ENCODE results near the gene TMEM53. TPM values are rescaled to one million over a fixed set of nuclear protein-coding genes. Genes with fewer than 3 reads are reported as not detected.

Gene TMEM53
- total RNA-seq, 8 experiments from 2014 or later: 6.8 to 11.4 (median 10.6) TPM

GRCh38 chr1:44637702-44638411, 36.4 kb downstream of the TMEM53 start:
- ATAC-seq (replicated peaks in 6 of 8): peak in 5 of 8 experiments; percentile 17 to 55 (median 25)
- Histone ChIP-seq H3K27ac (peak overlapping the region; percentile 43 to 77), H3K4me1 (replicated peaks in 1 of 2) (peaks cover 51 to 78% of the 10 kb centered on the region in 2 donors), H3K4me3 (no peak overlapping the region)
- 66 to 100% (median 91%) methylated on average over 2 to 21 of the region's 27 CpGs; no CpG with 5 or more reads in 2 of the 10 experiments for WGBS, 10 experiments
- in situ Hi-C loops (cut with MboI; ENCODE audit: low pct_unique_long_range_greater_than_20kb in 2 of 9, low sequenced_read_pairs in 9 of 9, unreplicated experiment in 9 of 9): loop anchor here in 4 of 9 experiments (25.0 kb wide), 2 partner anchors 226 to 426 kb away; partner anchors contain the start of genes RNF220 (in 4 of the 4) and DMAP1 (in 1 of the 4)

GRCh38 chr1:44636688-44637598, 37.3 kb downstream of the TMEM53 start:
- 60 to 100% (median 80%) methylated on average over 1 to 13 of the region's 13 CpGs; no CpG with 5 or more reads in 4 of the 10 experiments for WGBS, 10 experiments
- no peak overlapping the region for H3K4me3 ChIP-seq
- peak overlapping the region; percentile 63 to 77 for H3K27ac ChIP-seq
- ATAC-seq (replicated peaks in 6 of 8): peak in 5 of 8 experiments; percentile 7 to 20 (median 18)
- in situ Hi-C loops (cut with MboI; ENCODE audit: low pct_unique_long_range_greater_than_20kb in 2 of 9, low sequenced_read_pairs in 9 of 9, unreplicated experiment in 9 of 9): loop anchor here in 4 of 9 experiments (25.0 kb wide), 2 partner anchors 225 to 425 kb away; partner anchors contain the start of genes RNF220 (in 4 of the 4) and DMAP1 (in 1 of the 4)
- peaks cover 56 to 83% of the 10 kb centered on the region in 2 donors for H3K4me1 ChIP-seq (replicated peaks in 1 of 2)

- in situ Hi-C loops (cut with MboI; ENCODE audit: low pct_unique_long_range_greater_than_20kb in 2 of 9, low sequenced_read_pairs in 9 of 9, unreplicated experiment in 9 of 9): loop anchor here in 4 of 9 experiments (25.0 kb wide), 2 partner anchors 224 to 424 kb away; partner anchors contain the start of genes RNF220 (in 4 of the 4) and DMAP1 (in 1 of the 4)
- H3K4me1 ChIP-seq (replicated peaks in 1 of 2): peaks cover 56 to 82% of the 10 kb centered on the region in 2 donors
- WGBS, 10 experiments: 22 to 80% (median 62%) methylated on average over 1 to 12 of the region's 14 CpGs; no CpG with 5 or more reads in 3 of the 10 experiments
- ATAC-seq (replicated peaks in 6 of 8): peak in 1 of 8 experiments; percentile 0
- peak overlapping the region; percentile 63 to 77 for H3K27ac ChIP-seq
- no peak overlapping the region for H3K4me3 ChIP-seq
These were observed 38.1 kb downstream of the TMEM53 start for GRCh38 chr1:44636083-44636687.

GRCh38 chr1:44635439-44635838, 38.8 kb downstream of the TMEM53 start:
- 84 to 100% (median 91%) methylated on average over 1 to 9 of the region's 9 CpGs; no CpG with 5 or more reads in 4 of the 10 experiments for WGBS, 10 experiments
- Histone ChIP-seq H3K4me3 (no peak overlapping the region), H3K27ac (peak overlapping the region; percentile 63 to 77), H3K4me1 (replicated peaks in 1 of 2) (peaks cover 57 to 78% of the 10 kb centered on the region in 2 donors)
- ATAC-seq (replicated peaks in 6 of 8): no peak
- in situ Hi-C loops (cut with MboI; ENCODE audit: low pct_unique_long_range_greater_than_20kb in 2 of 9, low sequenced_read_pairs in 9 of 9, unreplicated experiment in 9 of 9): loop anchor here in 4 of 9 experiments (25.0 kb wide), 2 partner anchors 223 to 423 kb away; partner anchors contain the start of genes RNF220 (in 4 of the 4) and DMAP1 (in 1 of the 4)

GRCh38 chr1:44634606-44635189, 39.6 kb downstream of the TMEM53 start:
- in situ Hi-C loops (cut with MboI; ENCODE audit: low pct_unique_long_range_greater_than_20kb in 2 of 9, low sequenced_read_pairs in 9 of 9, unreplicated experiment in 9 of 9): loop anchor here in 4 of 9 experiments (25.0 kb wide), 2 partner anchors 222 to 422 kb away; partner anchors contain the start of genes RNF220 (in 4 of the 4) and DMAP1 (in 1 of the 4)
- Histone ChIP-seq H3K27ac (no peak overlapping the region), H3K4me3 (no peak overlapping the region), H3K4me1 (replicated peaks in 1 of 2) (peaks cover 51 to 70% of the 10 kb centered on the region in 2 donors)
- ATAC-seq (replicated peaks in 6 of 8): no peak
- 83 to 100% (median 100%) methylated on average over 1 to 3 of the region's 3 CpGs; no CpG with 5 or more reads in 1 of the 10 experiments for WGBS, 10 experiments

- in situ Hi-C loops (cut with MboI; ENCODE audit: low pct_unique_long_range_greater_than_20kb in 2 of 9, low sequenced_read_pairs in 9 of 9, unreplicated experiment in 9 of 9): loop anchor here in 4 of 9 experiments (25.0 kb wide), 2 partner anchors 220 to 420 kb away; partner anchors contain the start of genes RNF220 (in 4 of the 4) and DMAP1 (in 1 of the 4)
- 0 to 40% (median 6%) methylated on average over 1 to 8 of the region's 9 CpGs; no CpG with 5 or more reads in 2 of the 10 experiments for WGBS, 10 experiments
- peak overlapping the region; percentile 86 to 87 for H3K27ac ChIP-seq
- peak; percentile 2 to 11 (median 4) for ATAC-seq (replicated peaks in 6 of 8)
- peaks cover 44 to 49% of the 10 kb centered on the region in 2 donors for H3K4me1 ChIP-seq (replicated peaks in 1 of 2)
- peak overlapping the region; percentile 41 to 81 (median 45) for H3K4me3 ChIP-seq
These were observed 41.7 kb downstream of the TMEM53 start for GRCh38 chr1:44632598-44632997.

GRCh38 chr1:44631647-44632539, 42.4 kb downstream of the TMEM53 start:
- peak overlapping the region; percentile 41 to 81 (median 45) for H3K4me3 ChIP-seq
- 0 to 4% (median 0%) methylated on average over 2 to 10 of the region's 88 CpGs; no CpG with 5 or more reads in 6 of the 10 experiments for WGBS, 10 experiments
- peak; percentile 71 to 83 (median 78) for ATAC-seq (replicated peaks in 6 of 8)
- in situ Hi-C loops (cut with MboI; ENCODE audit: low pct_unique_long_range_greater_than_20kb in 2 of 9, low sequenced_read_pairs in 9 of 9, unreplicated experiment in 9 of 9): loop anchor here in 4 of 9 experiments (25.0 kb wide), 2 partner anchors 220 to 420 kb away; partner anchors contain the start of genes RNF220 (in 4 of the 4) and DMAP1 (in 1 of the 4)
- peak overlapping the region; percentile 86 to 87 for H3K27ac ChIP-seq
- H3K4me1 ChIP-seq (replicated peaks in 1 of 2): peaks cover 37 to 42% of the 10 kb centered on the region in 2 donors

GRCh38 chr1:44631333-44631646, 43.0 kb downstream of the TMEM53 start:
- H3K27ac ChIP-seq: peak overlapping the region; percentile 86 to 87
- ATAC-seq (replicated peaks in 6 of 8): no peak
- 0 to 100% (median 59%) methylated on average over 1 to 4 of the region's 8 CpGs; no CpG with 5 or more reads in 1 of the 10 experiments for WGBS, 10 experiments
- H3K4me3 ChIP-seq: peak overlapping the region; percentile 41 to 81 (median 45)
- in situ Hi-C loops (cut with MboI; ENCODE audit: low pct_unique_long_range_greater_than_20kb in 2 of 9, low sequenced_read_pairs in 9 of 9, unreplicated experiment in 9 of 9): loop anchor here in 4 of 9 experiments (25.0 kb wide), 2 partner anchors 219 to 419 kb away; partner anchors contain the start of genes RNF220 (in 4 of the 4) and DMAP1 (in 1 of the 4)
- H3K4me1 ChIP-seq (replicated peaks in 1 of 2): peaks cover 31 to 36% of the 10 kb centered on the region in 2 donors

GRCh38 chr1:44630116-44630515, 44.2 kb downstream of the TMEM53 start:
- Histone ChIP-seq H3K27ac (no peak overlapping the region), H3K4me1 (replicated peaks in 1 of 2) (peaks cover 19 to 34% of the 10 kb centered on the region in 2 donors), H3K4me3 (no peak overlapping the region)
- WGBS, 10 experiments: 0 to 100% (median 80%) methylated on average over 1 to 2 of the region's 2 CpGs; no CpG with 5 or more reads in 4 of the 10 experiments
- no peak for ATAC-seq (replicated peaks in 6 of 8)
- in situ Hi-C loops (cut with MboI; ENCODE audit: low pct_unique_long_range_greater_than_20kb in 2 of 9, low sequenced_read_pairs in 9 of 9, unreplicated experiment in 9 of 9): loop anchor here in 4 of 9 experiments (25.0 kb wide), 2 partner anchors 218 to 418 kb away; partner anchors contain the start of genes RNF220 (in 4 of the 4) and DMAP1 (in 1 of the 4)

- no peak overlapping the region for H3K27ac ChIP-seq
- ATAC-seq (replicated peaks in 6 of 8): no peak
- no peak overlapping the region for H3K4me3 ChIP-seq
- WGBS, 10 experiments: 16 to 96% (median 86%) methylated on average over 2 to 5 of the region's 5 CpGs
- in situ Hi-C loops (cut with MboI; ENCODE audit: low pct_unique_long_range_greater_than_20kb in 2 of 9, low sequenced_read_pairs in 9 of 9, unreplicated experiment in 9 of 9): loop anchor here in 4 of 9 experiments (25.0 kb wide), 2 partner anchors 217 to 417 kb away; partner anchors contain the start of genes RNF220 (in 4 of the 4) and DMAP1 (in 1 of the 4)
- peaks cover 24 to 36% of the 10 kb centered on the region in 2 donors for H3K4me1 ChIP-seq (replicated peaks in 1 of 2)
These were observed 45.1 kb downstream of the TMEM53 start for GRCh38 chr1:44628962-44629756.
